K562 (cell line): Measurements from ENCODE around the gene ITGAL. TPM values are rescaled to one million over a fixed set of nuclear protein-coding genes. Genes with fewer than 3 reads are reported as not detected.

Experiments
- ATAC-seq: fragments of 200-7000 bp; cut with Tn5 transposase; 3 replicates; pipeline ENCODE4 v1.9.1; 2020; ENCODE audit warnings: moderate library complexity
- BruUV-seq: library from RNA; stranded (reverse); fragments of 400-500 nt; replicated peaks from 2 replicates; lab custom pipeline; 2021; lab: Mats Ljungman, UMichigan
- CTCF ChIA-PET: fragments of 300-600 bp; formaldehyde crosslinking; extraction: SDS; loops from one replicate; lab custom pipeline; 2021; ENCODE audit warnings: low intra/inter-chr PET ratio; lab: Yijun Ruan, JAX
- POLR2A ChIA-PET: fragments of 300-600, 350-650 bp; sonication (Branson Sonifier 250); formaldehyde crosslinking; extraction: SDS; loops from one replicate; lab custom pipeline; 2021; ENCODE audit warnings: antibody characterized with exemption, inconsistent platforms; lab: Yijun Ruan, JAX
- DNase-seq, 4 experiments: peaks; one replicate each; pipeline versions ENCODE4 v3.0.0 to v3.0.0-alpha.2; 2011 to 2018; ENCODE audit warnings: low spot score in 3 of 4, mixed read lengths in 3 of 4; ENCODE audit errors: extremely low read depth in 1 of 4
- FAIRE-seq: peaks from 2 replicates; lab custom pipeline; 2011; peaks lifted over from hg19 to GRCh38; lab: Jason Lieb, UNC
- H2AFZ ChIP-seq: 2 replicates; pipeline ENCODE4 v1.6.0; 2011; ENCODE audit warnings: low read depth, low read length, control low read depth, inconsistent platforms
- H3K27ac ChIP-seq: fragments of 200-600 bp; 3 replicates; pipeline ENCODE4 v1.8.0; 2011; ENCODE audit warnings: low read depth, mild to moderate bottlenecking, control low read depth, inconsistent platforms, low read length, moderate library complexity, mixed read lengths; ENCODE audit errors: extremely low read depth
- H3K27me3 ChIP-seq, 2 experiments: fragments of 300-600 bp in 1 of 2; 2 replicates in 1 of 2; 3 replicates in 1 of 2; pipeline versions ENCODE4 v1.6.0 to v1.8.0; 2011; ENCODE audit warnings: inconsistent platforms in 2 of 2, low read length in 2 of 2, mild to moderate bottlenecking in 1 of 2, mixed read lengths in 1 of 2, moderate library complexity in 1 of 2; ENCODE audit not compliant: control insufficient read depth in 2 of 2, insufficient read depth in 2 of 2
- H3K36me3 ChIP-seq: fragments of 300-600 bp; 3 replicates; pipeline ENCODE4 v1.8.0; 2011; ENCODE audit warnings: mild to moderate bottlenecking, low read length, inconsistent platforms; ENCODE audit not compliant: control insufficient read depth, insufficient read depth
- H3K4me1 ChIP-seq, 2 experiments: fragments of 200-600 bp in 1 of 2; replicated peaks in 1 of 2; 2 replicates in 1 of 2; 3 replicates in 1 of 2; pipeline versions ENCODE4 v1.5.1 to v1.8.0; 2011; ENCODE audit warnings: inconsistent platforms in 2 of 2, low read length in 2 of 2, mild to moderate bottlenecking in 1 of 2, mixed read lengths in 1 of 2, moderate library complexity in 1 of 2; ENCODE audit not compliant: control insufficient read depth in 2 of 2, insufficient read depth in 2 of 2
- H3K4me2 ChIP-seq: 2 replicates; pipeline ENCODE4 v1.6.1; 2011; ENCODE audit warnings: low read length, control low read depth, inconsistent platforms, mixed read lengths; ENCODE audit not compliant: insufficient read depth
- H3K4me3 ChIP-seq: fragments of 200-600 bp; sonication (generic), shearing (Covaris generic); 2 replicates; pipeline ENCODE4 v1.5.1; 2016; ENCODE audit warnings: control low read depth, inconsistent platforms
- H3K79me2 ChIP-seq: fragments of 200-600 bp; 3 replicates; pipeline ENCODE4 v1.8.0; 2011; ENCODE audit warnings: low read length, inconsistent platforms; ENCODE audit not compliant: control insufficient read depth, insufficient read depth
- H3K9ac ChIP-seq, 2 experiments: 2 replicates each; pipeline versions ENCODE4 v1.6.0 to v1.6.1; 2011; ENCODE audit warnings: low read depth in 2 of 2, low read length in 2 of 2, control low read depth in 1 of 2, inconsistent platforms in 1 of 2, mild to moderate bottlenecking in 1 of 2, mixed read lengths in 1 of 2; ENCODE audit not compliant: insufficient read depth in 1 of 2
- H3K9me1 ChIP-seq: one replicate; pipeline ENCODE4 v1.6.0; 2011; ENCODE audit warnings: inconsistent platforms, mild to moderate bottlenecking, low read length, moderate library complexity; ENCODE audit not compliant: control insufficient read depth, insufficient read depth
- H3K9me3 ChIP-seq: replicated peaks from 2 replicates; pipeline ENCODE4 v1.5.1; 2011; ENCODE audit warnings: low read depth, low read length, inconsistent platforms; ENCODE audit not compliant: control insufficient read depth, insufficient read depth
- H4K20me1 ChIP-seq: replicated peaks from 2 replicates; pipeline ENCODE4 v1.6.1; 2011; ENCODE audit warnings: low read length, inconsistent platforms, mixed read lengths; ENCODE audit not compliant: control insufficient read depth, insufficient read depth
- CHD1 ChIP-seq: fragments of 200-600 bp; sonication (generic); IDR thresholded peaks from one replicate; pipeline ENCODE4 v1.6.1; 2012; ENCODE audit warnings: mild to moderate bottlenecking, moderate library complexity, low read length, inconsistent platforms
- CREBBP ChIP-seq: IDR thresholded peaks from one replicate; pipeline ENCODE4 v1.6.1; 2012; ENCODE audit warnings: low read depth, mild to moderate bottlenecking, control low read depth, inconsistent platforms, low read length
- EHMT2 ChIP-seq: fragments of 450-650 bp; IDR thresholded peaks from 2 replicates; pipeline ENCODE4 v1.6.1; 2018; ENCODE audit warnings: antibody characterized with exemption
- HLTF ChIP-seq: fragments of 450-650 bp; IDR thresholded peaks from 2 replicates; pipeline ENCODE4 v1.6.1; 2016
- KLF1 ChIP-seq: fragments of 450-650 bp; IDR thresholded peaks from 2 replicates; pipeline ENCODE4 v1.6.1; 2016; ENCODE audit warnings: missing genetic modification characterization, missing compliant biosample characterization
- PML ChIP-seq: IDR thresholded peaks from 2 replicates; pipeline ENCODE4 v1.6.1; 2012; ENCODE audit warnings: low read length, inconsistent platforms
- RERE ChIP-seq: sonication (generic); formaldehyde crosslinking; IDR thresholded peaks from 2 replicates; pipeline ENCODE4 v1.8.0; 2023; ENCODE audit warnings: missing genetic modification reagents, mild to moderate bottlenecking, borderline replicate concordance
- SNAPC5 ChIP-seq: fragments of 250-450 bp; sonication (Bioruptor Pico); IDR thresholded peaks from 2 replicates; pipeline ENCODE4 v1.8.0; 2021; ENCODE audit warnings: moderate library complexity, mild to moderate bottlenecking, inconsistent platforms
- ZC3H8 ChIP-seq: fragments of 450-650 bp; IDR thresholded peaks from 2 replicates; pipeline ENCODE4 v1.6.1; 2017
- ZNF212 ChIP-seq: fragments of 450-650 bp; formaldehyde crosslinking; IDR thresholded peaks from 2 replicates; pipeline ENCODE4 v1.4.0; 2020; ENCODE audit warnings: mild to moderate bottlenecking
- WGBS: fragments of 100-300 bp; shearing (Covaris generic); methylation state at CpG from one replicate; pipeline ENCODE4 v1.1.6; 2016; ENCODE audit warnings: low coverage, mixed read lengths; ENCODE audit not compliant: insufficient coverage; ENCODE audit errors: missing lambda C conversion rate; 5-methylcytosine and 5-hydroxymethylcytosine counted together
- in situ Hi-C: fragments of 300-500 bp; cut with MboI; formaldehyde crosslinking; loops from 4 replicates; pipeline ENCODE4 v1.15.0; 2018; ENCODE audit warnings: inconsistent platforms, mixed read lengths
- intact Hi-C: fragments of 100-400 bp; cut with micrococcal nuclease; formaldehyde crosslinking; loops from 2 replicates; pipeline ENCODE4 v1.14.2; 2022
- polyA plus RNA-seq, 8 experiments: library from polyadenylated mRNA; depleted of rRNA in 4 of 8; stranded (reverse) in 5 of 8; unstranded in 3 of 8; fragments of >200 nt; fragmentation: Nextera tagmentation in 2 of 8; fragmentation: Illumina TruSeq in 1 of 8; extraction: Ambion mirVana in 2 of 8; extraction: Trizol in 1 of 8; gene quantifications; 2 replicates each; pipeline versions ENCODE4 v1.2.1 to v1.2.3, GENCODE V29; 2011 to 2014; ENCODE audit warnings: inconsistent platforms in 1 of 8, missing spikeins in 1 of 8
- total RNA-seq, 7 experiments: library from RNA; depleted of rRNA in 6 of 7; stranded (reverse); fragments of >200 nt in 6 of 7; fragmentation: Illumina TruSeq in 2 of 7; extraction: Trizol in 2 of 7; gene quantifications; 2 replicates each; pipeline versions ENCODE4 v1.2.1 to v1.2.3, GENCODE V29; 2011 to 2021; ENCODE audit warnings: low replicate concordance in 1 of 7

ITGAL gene
- total and polyA plus RNA-seq, 9 of the 15 experiments (the other 6 are each of a cell fraction or from before 2014, with no cell fraction given) = 0.01 to 0.53 TPM; not detected in 7

GRCh38 chr16:30456302-30456701 lies 16.2 kb upstream of the ITGAL start:
- CTCF ChIA-PET = no interaction called here
- 78% methylated on average over 1 of the region's 1 CpG for WGBS
- in situ Hi-C loops (no loop called here), intact Hi-C loops (no loop called here)
- Histone ChIP-seq H2AFZ (no peak overlapping the region), H3K4me2 (no peak overlapping the region), H3K27me3 (no peaks in the 10 kb centered on the region), H3K4me1 (peaks cover 5 to 12% of the 10 kb centered on the region in 2 experiments; a peak in 4 of 5 replicates), H3K27ac (no peak overlapping the region), H3K4me3 (no peak overlapping the region), H3K9me1 (no peaks in the 10 kb centered on the region), H3K36me3 (no peaks in the 10 kb centered on the region), H3K9me3 (no peaks in the 10 kb centered on the region), H3K9ac (no peak overlapping the region; a peak in 1 of 4 replicates), H4K20me1 (no peaks in the 10 kb centered on the region), H3K79me2 (no peaks in the 10 kb centered on the region)
- FAIRE-seq (no peak), DNase-seq (no peak), ATAC-seq (no peak)
- POLR2A ChIA-PET = interaction anchor here (0.6 to 1.1 kb wide), 3 partner anchors 11 to 65 kb away, joined by 3 to 6 read pairs (median 5); partner anchors contain the start of gene SEPHS2
- no peak for TF ChIP-seq EHMT2
- TF ChIP-seq HLTF = no peak
- TF ChIP-seq ZC3H8 = no peak
- no TSS peak for BruUV-seq

GRCh38 chr16:30457256-30457655 lies 15.3 kb upstream of the ITGAL start:
- WGBS = 21% methylated on average over 1 of the region's 1 CpG
- no TSS peak for BruUV-seq
- no peak for FAIRE-seq
- H3K27me3 ChIP-seq = no peaks in the 10 kb centered on the region
- ATAC-seq = no peak
- no peak overlapping the region for H3K4me3 ChIP-seq
- no peak overlapping the region; a peak in 1 of 4 replicates for H3K9ac ChIP-seq
- peaks cover 5 to 12% of the 10 kb centered on the region in 2 experiments; a peak in 4 of 5 replicates for H3K4me1 ChIP-seq
- H3K36me3 ChIP-seq = no peaks in the 10 kb centered on the region
- no peaks in the 10 kb centered on the region for H3K79me2 ChIP-seq
- no peak overlapping the region for H3K27ac ChIP-seq
- no peaks in the 10 kb centered on the region for H4K20me1 ChIP-seq
- no peak overlapping the region for H2AFZ ChIP-seq
- intact Hi-C loops (no loop called here), in situ Hi-C loops (no loop called here)
- DNase-seq = no peak
- TF ChIP-seq ZNF212 (CRISPR knock-in tag) = no peak
- no peak for TF ChIP-seq KLF1 (tag)
- TF ChIP-seq SNAPC5 (CRISPR knock-in tag) = no peak
- TF ChIP-seq PML = no peak
- TF ChIP-seq RERE (CRISPR knock-in tag) = no peak
- TF ChIP-seq CHD1 = no peak
- TF ChIP-seq CREBBP = no peak
- CTCF ChIA-PET = no interaction called here
- H3K9me1 ChIP-seq = no peaks in the 10 kb centered on the region
- POLR2A ChIA-PET = interaction anchor here (1.1 kb wide), 1 partner anchor 12 kb away, joined by 6 read pairs; the partner anchor contains the start of gene SEPHS2
- no peaks in the 10 kb centered on the region for H3K9me3 ChIP-seq
- H3K4me2 ChIP-seq = no peak overlapping the region
